DND-41 (cell line): ENCODE results near the gene NCBP1.

Experiments used
- ATAC-seq: fragments of 200-7000 bp; cut with Tn5 transposase; 3 replicates; pipeline ENCODE4 v1.9.1; 2021; ENCODE audit warnings: low read depth; ENCODE audit not compliant: insufficient read depth
- DNase-seq: peaks from one replicate; pipeline ENCODE4 v3.0.0-alpha.2; 2020
- H2AFZ ChIP-seq: 2 replicates; pipeline ENCODE4 v1.6.0; 2012; ENCODE audit warnings: low read depth, low read length
- H3K27ac ChIP-seq: 2 replicates; pipeline ENCODE4 v1.5.1; 2012; ENCODE audit warnings: low read length, inconsistent platforms
- H3K27me3 ChIP-seq: fragments of 200-600 bp; sonication (generic); 2 replicates; pipeline ENCODE4 v1.6.0; 2012; ENCODE audit warnings: low read length, mild to moderate bottlenecking, inconsistent platforms; ENCODE audit not compliant: insufficient read depth, poor library complexity
- H3K36me3 ChIP-seq: 2 replicates; pipeline ENCODE4 v1.5.1; 2012; ENCODE audit warnings: low read length, inconsistent platforms; ENCODE audit not compliant: insufficient read depth
- H3K4me1 ChIP-seq: 2 replicates; pipeline ENCODE4 v1.5.1; 2012; ENCODE audit warnings: mild to moderate bottlenecking, low read length; ENCODE audit not compliant: insufficient read depth
- H3K4me2 ChIP-seq: 2 replicates; pipeline ENCODE4 v1.6.0; 2012; ENCODE audit warnings: mild to moderate bottlenecking, moderate library complexity, low read length, inconsistent platforms; ENCODE audit not compliant: insufficient read depth
- H3K4me3 ChIP-seq, 2 experiments: fragments of 200-600 bp in 1 of 2; shearing (Covaris generic) in 1 of 2; 2 replicates each; pipeline ENCODE4 v1.5.1; 2012 to 2016; ENCODE audit warnings: inconsistent platforms in 2 of 2, low read length in 2 of 2, mild to moderate bottlenecking in 2 of 2, low read depth in 1 of 2, moderate library complexity in 1 of 2
- H3K79me2 ChIP-seq: 2 replicates; pipeline ENCODE4 v1.6.0; 2012; ENCODE audit warnings: low read length, inconsistent platforms; ENCODE audit not compliant: insufficient read depth
- H3K9ac ChIP-seq: 2 replicates; pipeline ENCODE4 v1.6.0; 2012; ENCODE audit warnings: low read depth, mild to moderate bottlenecking, inconsistent platforms, low read length, moderate library complexity
- H3K9me3 ChIP-seq: 2 replicates; pipeline ENCODE4 v1.5.1; 2012; ENCODE audit warnings: low read length, moderate library complexity, mild to moderate bottlenecking, inconsistent platforms; ENCODE audit not compliant: insufficient read depth, severe bottlenecking
- H4K20me1 ChIP-seq: 2 replicates; pipeline ENCODE4 v1.6.0; 2012; ENCODE audit warnings: low read length; ENCODE audit not compliant: insufficient read depth
- CTCF ChIP-seq: IDR thresholded peaks from 2 replicates; pipeline ENCODE4 v1.5.1; 2012; ENCODE audit warnings: borderline replicate concordance, low read length, moderate library complexity, mild to moderate bottlenecking; ENCODE audit not compliant: poor library complexity, severe bottlenecking; ENCODE audit errors: extremely low read depth
- EZH2 ChIP-seq: IDR thresholded peaks from 3 replicates; pipeline ENCODE4 v1.6.1; 2012; ENCODE audit warnings: borderline replicate concordance, low read depth, mild to moderate bottlenecking, moderate library complexity, low read length, inconsistent platforms; ENCODE audit not compliant: severe bottlenecking

NCBP1 gene

GRCh38 chr9:97658707-97659106, 25.1 kb downstream of the NCBP1 start:
- Histone ChIP-seq H3K9me3 (no peaks in the 10 kb centered on the region), H3K27me3 (no peaks in the 10 kb centered on the region), H3K9ac (no peak overlapping the region), H2AFZ (no peak overlapping the region), H3K36me3 (peaks cover 90% of the 10 kb centered on the region), H3K4me2 (no peak overlapping the region), H3K79me2 (no peaks in the 10 kb centered on the region), H3K4me3 (no peak overlapping the region), H3K4me1 (no peaks in the 10 kb centered on the region), H3K27ac (no peak overlapping the region), H4K20me1 (no peaks in the 10 kb centered on the region)
- DNase-seq (no peak), ATAC-seq (no peak)
- no peak for TF ChIP-seq CTCF
- no peak for TF ChIP-seq EZH2

- Histone ChIP-seq H4K20me1 (no peaks in the 10 kb centered on the region), H2AFZ (no peak overlapping the region), H3K9me3 (no peaks in the 10 kb centered on the region), H3K4me1 (no peaks in the 10 kb centered on the region), H3K79me2 (no peaks in the 10 kb centered on the region), H3K27me3 (no peaks in the 10 kb centered on the region), H3K9ac (no peak overlapping the region), H3K4me2 (no peak overlapping the region), H3K4me3 (no peak overlapping the region), H3K27ac (no peak overlapping the region), H3K36me3 (peaks cover 90% of the 10 kb centered on the region)
- no peak for DNase-seq
- no peak for ATAC-seq
- TF ChIP-seq CTCF (no peak), EZH2 (no peak)
These were observed 26.1 kb downstream of the NCBP1 start for GRCh38 chr9:97659771-97660170.

- peaks cover 90% of the 10 kb centered on the region for H3K36me3 ChIP-seq
These were observed 26.7 kb downstream of the NCBP1 start for GRCh38 chr9:97660340-97660739.

More at GRCh38 chr9:97660340-97660739, 26.7 kb downstream of the NCBP1 start:
- no peak for DNase-seq
- Histone ChIP-seq H3K4me3 (no peak overlapping the region), H3K9me3 (no peaks in the 10 kb centered on the region), H3K79me2 (no peaks in the 10 kb centered on the region), H3K27ac (no peak overlapping the region), H3K27me3 (no peaks in the 10 kb centered on the region), H2AFZ (no peak overlapping the region), H4K20me1 (no peaks in the 10 kb centered on the region), H3K4me2 (no peak overlapping the region), H3K4me1 (no peaks in the 10 kb centered on the region), H3K9ac (no peak overlapping the region)
- no peak for ATAC-seq
- TF ChIP-seq EZH2 (no peak), CTCF (no peak)
